OCI-LY1 (cell line): ENCODE measurements around the gene PDE11A.

Experiments used
- H2AFZ ChIP-seq: fragments of 200-600 bp; sonication (generic), shearing (Covaris generic); 2 replicates; pipeline ENCODE4 v1.6.0; 2014; ENCODE audit warnings: antibody characterized with exemption, mild to moderate bottlenecking, low read length
- H3F3A ChIP-seq: fragments of 200-600 bp; sonication (generic), shearing (Covaris generic); 2 replicates; pipeline ENCODE4 v1.6.0; 2014; ENCODE audit warnings: mild to moderate bottlenecking, antibody characterized with exemption, low read length, moderate library complexity; ENCODE audit not compliant: insufficient read depth
- H3K27ac ChIP-seq: fragments of 200-600 bp; sonication (generic); 2 replicates; pipeline ENCODE4 v1.5.1; 2014; ENCODE audit warnings: low read length, mixed run types, mild to moderate bottlenecking, low read depth; ENCODE audit not compliant: poor library complexity, severe bottlenecking
- H3K27me3 ChIP-seq: fragments of 200-600 bp; sonication (generic); 2 replicates; pipeline ENCODE4 v1.6.0; 2014; ENCODE audit warnings: antibody characterized with exemption, mild to moderate bottlenecking, low read length, moderate library complexity; ENCODE audit not compliant: insufficient read depth
- H3K36me3 ChIP-seq: fragments of 200-600 bp; sonication (generic); 2 replicates; pipeline ENCODE4 v1.6.1; 2014; ENCODE audit warnings: mild to moderate bottlenecking, antibody characterized with exemption, low read length, moderate library complexity, mixed read lengths; ENCODE audit not compliant: insufficient read depth
- H3K4me1 ChIP-seq: fragments of 200-600 bp; sonication (generic); 2 replicates; pipeline ENCODE4 v1.5.1; 2014; ENCODE audit warnings: mild to moderate bottlenecking, low read length, moderate library complexity; ENCODE audit not compliant: insufficient read depth, severe bottlenecking
- H3K4me2 ChIP-seq: fragments of 200-600 bp; sonication (generic), shearing (Covaris generic); 2 replicates; pipeline ENCODE4 v1.6.1; 2014; ENCODE audit warnings: low read length
- H3K4me3 ChIP-seq: fragments of 200-600 bp; sonication (generic); 2 replicates; pipeline ENCODE4 v1.5.1; 2014; ENCODE audit warnings: low read length, low read depth, mild to moderate bottlenecking, mixed read lengths; ENCODE audit not compliant: poor library complexity, severe bottlenecking
- H3K79me2 ChIP-seq: fragments of 200-600 bp; shearing (Covaris generic); 2 replicates; pipeline ENCODE4 v1.6.1; 2016; ENCODE audit warnings: mixed run types, low read length, mixed read lengths; ENCODE audit not compliant: insufficient read depth
- H3K9ac ChIP-seq: fragments of 200-600 bp; sonication (generic), shearing (Covaris generic); 2 replicates; pipeline ENCODE4 v1.6.1; 2014; ENCODE audit warnings: mild to moderate bottlenecking, low read length, mixed read lengths
- H3K9me2 ChIP-seq: fragments of 200-600 bp; sonication (generic), shearing (Covaris generic); 2 replicates; pipeline ENCODE4 v1.6.1; 2014; ENCODE audit warnings: low read depth, mild to moderate bottlenecking, low read length, mixed read lengths
- H3K9me3 ChIP-seq: fragments of 200-600 bp; shearing (Covaris generic); 2 replicates; pipeline ENCODE4 v1.6.1; 2014; ENCODE audit warnings: low read length, mixed read lengths
- H4K20me1 ChIP-seq: fragments of 200-600 bp; sonication (generic), shearing (Covaris generic); 2 replicates; pipeline ENCODE4 v1.6.0; 2016; ENCODE audit warnings: mild to moderate bottlenecking, low read length; ENCODE audit not compliant: insufficient read depth
- CTCF ChIP-seq: fragments of 200-600 bp; sonication (generic), shearing (Covaris generic); IDR thresholded peaks from 2 replicates; pipeline ENCODE4 v1.5.1; 2017; ENCODE audit warnings: mild to moderate bottlenecking, antibody characterized with exemption, low read length, moderate library complexity, mixed read lengths
- EZH2 ChIP-seq: fragments of 200-600 bp; sonication (generic), shearing (Covaris generic); IDR thresholded peaks from 2 replicates; pipeline ENCODE4 v1.8.0; 2017; ENCODE audit warnings: borderline replicate concordance, mixed run types, mild to moderate bottlenecking, antibody characterized with exemption, low read length, moderate library complexity, mixed read lengths

PDE11A gene

GRCh38 chr2:177881008-177881747, 191.4 kb downstream of the PDE11A start:
- Histone ChIP-seq H3K36me3 (no peaks in the 10 kb centered on the region), H2AFZ (no peak overlapping the region), H3K9me3 (no peaks in the 10 kb centered on the region), H3F3A (no peaks in the 10 kb centered on the region), H3K27ac (no peak overlapping the region), H3K4me2 (no peak overlapping the region), H3K27me3 (no peaks in the 10 kb centered on the region), H3K4me3 (no peak overlapping the region), H3K9me2 (no peaks in the 10 kb centered on the region), H3K79me2 (no peaks in the 10 kb centered on the region), H4K20me1 (no peaks in the 10 kb centered on the region), H3K9ac (no peak overlapping the region), H3K4me1 (no peaks in the 10 kb centered on the region)
- TF ChIP-seq CTCF (no peak), EZH2 (no peak)

- H3K4me3 ChIP-seq: no peak overlapping the region
- no peak overlapping the region for H3K9ac ChIP-seq
- H4K20me1 ChIP-seq: no peaks in the 10 kb centered on the region
- no peak overlapping the region for H2AFZ ChIP-seq
- H3K27ac ChIP-seq: no peak overlapping the region
- H3F3A ChIP-seq: no peaks in the 10 kb centered on the region
- no peaks in the 10 kb centered on the region for H3K4me1 ChIP-seq
- H3K9me2 ChIP-seq: no peaks in the 10 kb centered on the region
- H3K27me3 ChIP-seq: no peaks in the 10 kb centered on the region
- H3K4me2 ChIP-seq: no peak overlapping the region
- H3K9me3 ChIP-seq: no peaks in the 10 kb centered on the region
- no peaks in the 10 kb centered on the region for H3K79me2 ChIP-seq
- no peak for TF ChIP-seq CTCF
- no peak for TF ChIP-seq EZH2
- no peaks in the 10 kb centered on the region for H3K36me3 ChIP-seq
Measured at GRCh38 chr2:177880285-177880684, 192.3 kb downstream of the PDE11A start.

DNA sequence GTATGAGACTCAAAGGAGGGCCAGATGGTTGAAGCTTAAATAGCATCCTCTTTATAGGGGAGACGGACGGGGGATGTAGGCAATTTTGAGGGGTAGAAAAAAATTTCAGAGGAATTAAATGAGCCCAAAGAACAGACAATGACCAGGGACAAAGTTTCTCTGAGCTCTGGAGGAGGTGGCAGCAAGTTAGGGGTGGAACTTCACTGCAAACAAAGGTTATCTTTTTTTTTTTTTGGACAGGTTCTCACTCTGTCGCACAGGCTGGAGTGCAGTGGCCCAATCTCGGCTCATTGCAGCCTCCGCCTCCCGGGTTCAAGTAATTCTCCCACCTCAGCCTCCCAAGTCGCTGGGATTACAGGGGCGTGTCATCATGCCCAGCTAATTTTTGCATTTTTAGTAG, 195.6 kb downstream of the PDE11A start:
- H3K27ac ChIP-seq: no peak overlapping the region
- H3K4me3 ChIP-seq: no peak overlapping the region
- no peak overlapping the region for H3K9ac ChIP-seq
- no peaks in the 10 kb centered on the region for H3F3A ChIP-seq
- no peaks in the 10 kb centered on the region for H3K36me3 ChIP-seq
- H3K4me1 ChIP-seq: no peaks in the 10 kb centered on the region
- no peaks in the 10 kb centered on the region for H3K9me2 ChIP-seq
- H3K9me3 ChIP-seq: no peaks in the 10 kb centered on the region
- no peaks in the 10 kb centered on the region for H3K79me2 ChIP-seq
- no peak for TF ChIP-seq EZH2
- no peak for TF ChIP-seq CTCF
- H3K4me2 ChIP-seq: no peak overlapping the region
- no peaks in the 10 kb centered on the region for H4K20me1 ChIP-seq
- no peak overlapping the region for H2AFZ ChIP-seq
- H3K27me3 ChIP-seq: no peaks in the 10 kb centered on the region
